ENCODE data around the gene PCDH18.

Gene PCDH18

GRCh38 chr4:137471461-137471860 lies 60.8 kb downstream of the PCDH18 start:
- Histone ChIP-seq H3K27me3 (ENCODE audit: control insufficient read depth, insufficient read depth, low read length) (no peaks in the 10 kb centered on the region), H3K9me3 (ENCODE audit: control insufficient read depth, insufficient read depth, low read length) (no peaks in the 10 kb centered on the region), H3K27ac (ENCODE audit: low read length) (no peak overlapping the region), H3K4me3 (ENCODE audit: low read length) (no peak overlapping the region), H3K4me1 (ENCODE audit: control insufficient read depth, insufficient read depth, low read length) (no peaks in the 10 kb centered on the region), H3K36me3 (ENCODE audit: control insufficient read depth, insufficient read depth, low read length) (no peaks in the 10 kb centered on the region)
- no CpG with 5 or more reads among the region's 1 CpG for WGBS (ENCODE audit: insufficient coverage, insufficient read length)
- no peak for DNase-seq (ENCODE audit: low read depth, low spot score)

DNA sequence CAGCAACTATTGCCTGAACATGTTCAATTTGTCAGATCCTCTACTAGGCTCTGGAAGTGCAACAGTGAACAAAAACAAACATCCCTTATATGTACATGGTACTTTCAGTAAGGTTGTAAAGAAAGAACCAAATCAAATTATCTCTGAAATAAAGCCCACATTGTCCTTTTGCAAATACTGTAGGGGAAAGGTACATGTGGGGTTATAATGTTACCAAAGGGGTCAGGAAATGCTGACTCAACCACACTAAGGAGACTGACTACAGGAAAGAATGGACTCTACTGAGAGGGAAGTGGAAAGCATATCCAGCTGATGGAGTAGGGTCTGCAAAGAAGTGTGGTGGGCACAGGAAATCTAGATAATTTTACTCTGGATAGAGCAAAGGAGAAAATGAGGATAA lies 61.5 kb downstream of the PCDH18 start:
- Histone ChIP-seq H3K4me3 (ENCODE audit: low read length) (no peak overlapping the region), H3K9me3 (ENCODE audit: control insufficient read depth, insufficient read depth, low read length) (no peaks in the 10 kb centered on the region), H3K27ac (ENCODE audit: low read length) (no peak overlapping the region), H3K27me3 (ENCODE audit: control insufficient read depth, insufficient read depth, low read length) (no peaks in the 10 kb centered on the region), H3K4me1 (ENCODE audit: control insufficient read depth, insufficient read depth, low read length) (no peaks in the 10 kb centered on the region), H3K36me3 (ENCODE audit: control insufficient read depth, insufficient read depth, low read length) (no peaks in the 10 kb centered on the region)
- DNase-seq (ENCODE audit: low read depth, low spot score): no peak
